Tibial nerve (tissue), 4 donors: ENCODE measurements around the gene NFIB. TPM values are rescaled to one million over a fixed set of nuclear protein-coding genes. Genes with fewer than 3 reads are reported as not detected.

Experiments used
- DNase-seq, 2 donors: peaks; one replicate each; pipeline ENCODE4 v3.0.0-alpha.2; 2019; ENCODE audit warnings: low spot score in 2 of 2
- H3K27ac ChIP-seq, 4 donors: fragments of 200-600 bp; sonication (generic) in 3 of 4; one replicate each; pipeline ENCODE4 v1.5.1; 2017 to 2019; ENCODE audit warnings: mild to moderate bottlenecking in 1 of 4
- H3K27me3 ChIP-seq, 2 donors: fragments of 200-600 bp; sonication (generic) in 1 of 2; one replicate each; pipeline versions ENCODE4 v1.5.1 to v1.6.0; 2017 to 2019
- H3K36me3 ChIP-seq, 3 donors: fragments of 200-600 bp; sonication (generic); one replicate each; pipeline ENCODE4 v1.5.1; 2018 to 2019
- H3K4me1 ChIP-seq, 4 donors: fragments of 200-600 bp; sonication (generic) in 3 of 4; one replicate each; pipeline ENCODE4 v1.5.1; 2017 to 2019
- H3K4me3 ChIP-seq, 4 donors: fragments of 200-600 bp; sonication (generic) in 3 of 4; one replicate each; pipeline ENCODE4 v1.5.1; 2017 to 2019; ENCODE audit warnings: mild to moderate bottlenecking in 1 of 4, moderate library complexity in 1 of 4
- H3K9me3 ChIP-seq, 4 donors: fragments of 200-600 bp; sonication (generic) in 3 of 4; one replicate each; pipeline ENCODE4 v1.5.1; 2017 to 2019
- EP300 ChIP-seq, 2 donors: sonication (generic); formaldehyde crosslinking; IDR thresholded peaks; one replicate each; pipeline ENCODE4 v1.6.1; 2017; ENCODE audit warnings: antibody characterized with exemption in 2 of 2, mild to moderate bottlenecking in 1 of 2
- POLR2A ChIP-seq, 2 donors: fragments of 450-650 bp; IDR thresholded peaks; one replicate each; pipeline ENCODE4 v1.6.1; 2017; ENCODE audit warnings: antibody characterized with exemption in 2 of 2, mild to moderate bottlenecking in 2 of 2, moderate library complexity in 2 of 2
- WGBS, 2 donors: methylation state at CpG; one replicate each; pipeline ENCODE4 v1.1.5; 2018; 5-methylcytosine and 5-hydroxymethylcytosine counted together
- total RNA-seq, 4 donors: library from RNA; depleted of rRNA; stranded (reverse); fragments of >200 nt; gene quantifications; one replicate each; pipeline ENCODE4 v1.1.0, GENCODE V29; 2016
- TF ChIP-seq, protein P1 (sequence below), 5 experiments: fragments of 200-600 bp in 3 of 5; fragments of 450-650 bp in 2 of 5; sonication (generic) in 3 of 5; IDR thresholded peaks; one replicate each; pipeline ENCODE4 v1.5.1; 2016 to 2019; ENCODE audit warnings: antibody characterized with exemption in 5 of 5, mild to moderate bottlenecking in 3 of 5, moderate library complexity in 2 of 5

The NFIB gene
- total RNA-seq, 4 donors from 2014 or later: 52.1 to 125 (median 78.1) TPM

DNA sequence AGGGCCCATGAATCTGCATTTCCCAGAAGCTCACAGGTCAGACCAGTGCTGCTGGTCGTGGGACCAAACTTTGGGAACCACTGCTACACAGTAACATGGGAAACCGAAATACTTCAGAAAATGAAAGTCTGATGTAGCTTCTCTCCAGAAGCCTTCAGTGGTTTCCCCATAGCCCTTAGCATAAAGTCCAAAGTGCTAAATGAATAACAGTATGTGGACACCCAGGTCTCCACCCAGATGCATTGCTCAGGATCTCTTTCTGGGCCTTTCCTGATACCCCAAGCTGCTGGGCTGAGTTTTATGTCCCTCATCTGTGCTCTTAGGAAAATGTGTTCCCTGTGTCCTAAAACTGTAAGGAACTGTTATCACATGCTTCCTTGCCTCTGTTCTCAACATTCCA, 100.4 kb downstream of the NFIB start:
- TF ChIP-seq EP300 (IDR thresholded peaks at IDR 0.05) (no peak), POLR2A (IDR thresholded peaks at IDR 0.05) (no peak)
- TF ChIP-seq, protein P1, sequence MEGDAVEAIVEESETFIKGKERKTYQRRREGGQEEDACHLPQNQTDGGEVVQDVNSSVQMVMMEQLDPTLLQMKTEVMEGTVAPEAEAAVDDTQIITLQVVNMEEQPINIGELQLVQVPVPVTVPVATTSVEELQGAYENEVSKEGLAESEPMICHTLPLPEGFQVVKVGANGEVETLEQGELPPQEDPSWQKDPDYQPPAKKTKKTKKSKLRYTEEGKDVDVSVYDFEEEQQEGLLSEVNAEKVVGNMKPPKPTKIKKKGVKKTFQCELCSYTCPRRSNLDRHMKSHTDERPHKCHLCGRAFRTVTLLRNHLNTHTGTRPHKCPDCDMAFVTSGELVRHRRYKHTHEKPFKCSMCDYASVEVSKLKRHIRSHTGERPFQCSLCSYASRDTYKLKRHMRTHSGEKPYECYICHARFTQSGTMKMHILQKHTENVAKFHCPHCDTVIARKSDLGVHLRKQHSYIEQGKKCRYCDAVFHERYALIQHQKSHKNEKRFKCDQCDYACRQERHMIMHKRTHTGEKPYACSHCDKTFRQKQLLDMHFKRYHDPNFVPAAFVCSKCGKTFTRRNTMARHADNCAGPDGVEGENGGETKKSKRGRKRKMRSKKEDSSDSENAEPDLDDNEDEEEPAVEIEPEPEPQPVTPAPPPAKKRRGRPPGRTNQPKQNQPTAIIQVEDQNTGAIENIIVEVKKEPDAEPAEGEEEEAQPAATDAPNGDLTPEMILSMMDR (IDR thresholded peaks at IDR 0.05): no peak
- H3K27me3 ChIP-seq: no peaks in the 10 kb centered on the region
- peaks cover 0 to 69% (median 10%) of the 10 kb centered on the region in 4 donors for H3K4me1 ChIP-seq
- no peak overlapping the region for H3K27ac ChIP-seq
- H3K9me3 ChIP-seq: no peaks in the 10 kb centered on the region
- H3K36me3 ChIP-seq: no peaks in the 10 kb centered on the region
- DNase-seq: no peak
- 93 to 95% methylated on average over 2 of the region's 2 CpGs for WGBS, 2 donors
- H3K4me3 ChIP-seq: no peak overlapping the region

DNA sequence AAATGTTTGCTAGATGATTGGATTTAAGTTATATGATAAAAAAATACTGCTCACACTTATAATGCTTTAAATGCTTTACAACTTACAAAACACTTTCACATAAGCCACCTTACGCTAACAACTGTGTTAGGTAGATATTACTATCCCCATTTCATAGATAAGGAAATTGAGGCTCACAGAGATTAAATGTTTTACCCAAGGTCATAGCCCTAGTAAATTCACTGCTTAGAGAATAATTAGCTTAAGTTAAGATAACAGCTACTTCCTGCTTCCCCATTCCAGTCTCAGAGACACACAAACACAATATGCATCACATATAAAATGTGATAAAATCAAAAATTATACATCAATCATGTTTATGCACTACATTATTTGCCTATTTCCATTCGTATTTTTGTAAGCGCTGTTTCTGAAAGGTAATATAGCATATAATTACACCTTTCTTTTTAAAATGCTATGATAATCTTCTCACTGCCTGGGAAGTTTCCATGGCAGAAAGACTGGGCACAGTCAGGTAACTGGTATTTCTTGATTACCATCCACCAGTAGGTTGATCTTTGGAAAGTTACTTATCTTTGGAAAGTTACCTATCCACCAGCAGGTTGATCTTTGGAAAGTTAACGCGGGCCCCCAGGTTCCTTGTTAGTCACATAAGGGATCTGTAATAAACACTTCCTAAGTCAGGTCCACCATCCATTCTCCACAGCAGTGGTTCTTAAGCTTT, 101.1 kb downstream of the NFIB start:
- no peak overlapping the region for H3K4me3 ChIP-seq
- H3K27me3 ChIP-seq: no peaks in the 10 kb centered on the region
- no peaks in the 10 kb centered on the region for H3K36me3 ChIP-seq
- H3K27ac ChIP-seq: no peak overlapping the region
- no peak for DNase-seq
- H3K9me3 ChIP-seq: no peaks in the 10 kb centered on the region
- 89 to 94% methylated on average over 5 of the region's 5 CpGs for WGBS, 2 donors
- TF ChIP-seq, protein P1 (IDR thresholded peaks at IDR 0.05): no peak
- no peak for TF ChIP-seq EP300 (IDR thresholded peaks at IDR 0.05)
- TF ChIP-seq POLR2A (IDR thresholded peaks at IDR 0.05): no peak
- H3K4me1 ChIP-seq: peaks cover 0 to 69% (median 7%) of the 10 kb centered on the region in 4 donors

DNA sequence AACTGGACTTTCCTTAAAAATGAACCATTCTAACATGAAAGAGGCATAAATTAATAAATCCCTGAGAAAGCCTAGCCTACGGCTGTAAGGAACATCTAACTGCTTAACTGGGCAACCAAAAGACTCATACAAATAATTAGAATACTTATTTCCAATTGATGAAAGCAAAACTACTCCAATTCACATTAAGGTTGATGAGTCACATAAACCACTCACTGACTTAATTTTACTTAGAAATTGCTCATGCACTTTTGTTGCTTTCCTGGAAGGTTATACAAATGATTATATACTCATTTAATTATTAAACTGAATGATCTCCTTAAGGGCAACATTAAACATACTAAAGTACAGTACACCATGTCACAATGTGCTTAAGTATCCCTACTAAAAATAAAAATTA, 101.9 kb downstream of the NFIB start:
- WGBS, 2 donors: 70 to 80% methylated on average over 1 of the region's 1 CpG
- H3K27ac ChIP-seq: no peak overlapping the region
- peaks cover 0 to 70% (median 6%) of the 10 kb centered on the region in 4 donors for H3K4me1 ChIP-seq
- no peaks in the 10 kb centered on the region for H3K9me3 ChIP-seq
- no peaks in the 10 kb centered on the region for H3K36me3 ChIP-seq
- no peak overlapping the region for H3K4me3 ChIP-seq
- no peaks in the 10 kb centered on the region for H3K27me3 ChIP-seq
- DNase-seq: no peak
- TF ChIP-seq, protein P1 (IDR thresholded peaks at IDR 0.05): no peak
- TF ChIP-seq POLR2A (IDR thresholded peaks at IDR 0.05) (no peak), EP300 (IDR thresholded peaks at IDR 0.05) (no peak)

DNA sequence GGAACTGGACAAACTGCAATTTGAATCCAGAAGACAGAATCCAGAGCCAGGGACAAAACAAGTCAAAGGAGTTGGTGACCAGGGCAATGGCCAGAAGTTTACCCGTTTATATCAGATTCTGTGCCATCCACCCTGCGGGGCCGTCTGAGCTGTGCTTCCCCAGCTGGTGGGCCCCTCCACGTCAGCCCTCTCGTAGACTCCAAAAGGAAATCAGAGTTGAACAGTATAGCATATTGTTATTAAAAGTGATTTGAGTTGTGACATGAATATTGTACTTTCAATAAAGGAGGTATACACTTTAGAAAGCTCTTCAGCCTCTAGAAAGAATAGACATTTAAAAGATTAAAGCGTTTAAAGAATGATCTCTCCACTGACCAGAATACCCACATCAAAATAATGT, 102.4 kb downstream of the NFIB start:
- DNase-seq: no peak
- Histone ChIP-seq H3K27ac (no peak overlapping the region), H3K4me1 (peaks cover 0 to 70% (median 6%) of the 10 kb centered on the region in 4 donors), H3K9me3 (no peaks in the 10 kb centered on the region), H3K27me3 (no peaks in the 10 kb centered on the region), H3K36me3 (no peaks in the 10 kb centered on the region), H3K4me3 (no peak overlapping the region)
- WGBS, 2 donors: 61 to 68% methylated on average over 6 of the region's 6 CpGs
- TF ChIP-seq, protein P1 (IDR thresholded peaks at IDR 0.05): no peak
- TF ChIP-seq EP300 (IDR thresholded peaks at IDR 0.05) (no peak), POLR2A (IDR thresholded peaks at IDR 0.05) (no peak)

DNA sequence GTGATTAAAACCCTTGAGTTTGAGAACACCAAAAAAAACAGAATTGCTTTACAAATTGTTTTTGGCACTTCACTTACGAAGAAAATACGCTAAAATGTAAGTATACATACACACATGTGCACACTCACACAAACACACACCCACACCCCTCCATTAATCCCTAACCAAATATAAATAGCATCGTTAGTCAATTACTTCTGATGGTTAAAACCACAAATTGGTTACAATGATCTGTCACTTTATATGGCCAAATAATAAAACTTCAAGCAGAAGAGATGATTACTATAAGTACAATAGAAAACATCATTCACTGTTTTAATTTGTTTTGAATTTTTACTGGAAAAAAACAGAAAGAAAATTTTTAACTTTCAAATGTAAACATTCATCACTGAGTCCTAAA, 103.5 kb downstream of the NFIB start:
- H3K4me1 ChIP-seq: peaks cover 0 to 68% (median 6%) of the 10 kb centered on the region in 4 donors
- H3K9me3 ChIP-seq: no peaks in the 10 kb centered on the region
- H3K36me3 ChIP-seq: no peaks in the 10 kb centered on the region
- no peak overlapping the region for H3K27ac ChIP-seq
- no peak for TF ChIP-seq EP300 (IDR thresholded peaks at IDR 0.05)
- TF ChIP-seq POLR2A (IDR thresholded peaks at IDR 0.05): no peak
- TF ChIP-seq, protein P1 (IDR thresholded peaks at IDR 0.05): no peak
- no peak overlapping the region for H3K4me3 ChIP-seq
- no peak for DNase-seq
- 68 to 89% methylated on average over 3 of the region's 3 CpGs for WGBS, 2 donors
- H3K27me3 ChIP-seq: no peaks in the 10 kb centered on the region
